ENCODE data around the gene GAS1.

DNA sequence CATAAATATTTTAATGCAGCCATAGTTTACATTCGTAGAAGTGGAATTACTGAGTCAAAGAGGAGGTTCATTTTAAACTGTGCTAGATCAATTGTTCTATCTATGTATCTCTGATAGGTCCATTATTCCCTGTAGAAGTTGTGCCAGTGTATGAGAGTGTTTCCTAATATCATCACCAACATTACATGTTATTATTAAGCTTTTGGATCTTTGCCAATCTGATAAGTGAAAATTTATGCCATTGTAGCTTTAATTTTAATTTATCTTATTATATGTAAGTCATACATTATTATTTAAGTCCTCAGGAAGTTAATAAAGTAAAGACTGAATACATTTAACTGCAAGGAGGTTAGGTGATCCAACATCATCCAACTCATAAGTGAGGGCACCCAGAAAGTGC lies 10.9 kb upstream of the GAS1 start:
- TF ChIP-seq, protein P1, sequence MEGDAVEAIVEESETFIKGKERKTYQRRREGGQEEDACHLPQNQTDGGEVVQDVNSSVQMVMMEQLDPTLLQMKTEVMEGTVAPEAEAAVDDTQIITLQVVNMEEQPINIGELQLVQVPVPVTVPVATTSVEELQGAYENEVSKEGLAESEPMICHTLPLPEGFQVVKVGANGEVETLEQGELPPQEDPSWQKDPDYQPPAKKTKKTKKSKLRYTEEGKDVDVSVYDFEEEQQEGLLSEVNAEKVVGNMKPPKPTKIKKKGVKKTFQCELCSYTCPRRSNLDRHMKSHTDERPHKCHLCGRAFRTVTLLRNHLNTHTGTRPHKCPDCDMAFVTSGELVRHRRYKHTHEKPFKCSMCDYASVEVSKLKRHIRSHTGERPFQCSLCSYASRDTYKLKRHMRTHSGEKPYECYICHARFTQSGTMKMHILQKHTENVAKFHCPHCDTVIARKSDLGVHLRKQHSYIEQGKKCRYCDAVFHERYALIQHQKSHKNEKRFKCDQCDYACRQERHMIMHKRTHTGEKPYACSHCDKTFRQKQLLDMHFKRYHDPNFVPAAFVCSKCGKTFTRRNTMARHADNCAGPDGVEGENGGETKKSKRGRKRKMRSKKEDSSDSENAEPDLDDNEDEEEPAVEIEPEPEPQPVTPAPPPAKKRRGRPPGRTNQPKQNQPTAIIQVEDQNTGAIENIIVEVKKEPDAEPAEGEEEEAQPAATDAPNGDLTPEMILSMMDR (IDR thresholded peaks at IDR 0.05), result no peak
- TF ChIP-seq POLR2A (IDR thresholded peaks at IDR 0.05), result no peak
- no peak for TF ChIP-seq EP300 (IDR thresholded peaks at IDR 0.05)

Measured in tibial nerve (tissue), 4 donors.